HG03039 (cell line): Measurements from ENCODE around the gene LOX.
"Not testable (repeated sequence)": the region's sequence is repeated elsewhere in the genome, so short reads cannot be mapped to it uniquely, and the experiment has no call there.

Experiments
- ATAC-seq: cut with Tn5 transposase; IDR thresholded peaks from one replicate; pipeline ENCODE4 v1.9.1; 2021; ENCODE audit warnings: mild to moderate bottlenecking, moderate library complexity; ENCODE audit not compliant: unreplicated experiment

Gene LOX

DNA sequence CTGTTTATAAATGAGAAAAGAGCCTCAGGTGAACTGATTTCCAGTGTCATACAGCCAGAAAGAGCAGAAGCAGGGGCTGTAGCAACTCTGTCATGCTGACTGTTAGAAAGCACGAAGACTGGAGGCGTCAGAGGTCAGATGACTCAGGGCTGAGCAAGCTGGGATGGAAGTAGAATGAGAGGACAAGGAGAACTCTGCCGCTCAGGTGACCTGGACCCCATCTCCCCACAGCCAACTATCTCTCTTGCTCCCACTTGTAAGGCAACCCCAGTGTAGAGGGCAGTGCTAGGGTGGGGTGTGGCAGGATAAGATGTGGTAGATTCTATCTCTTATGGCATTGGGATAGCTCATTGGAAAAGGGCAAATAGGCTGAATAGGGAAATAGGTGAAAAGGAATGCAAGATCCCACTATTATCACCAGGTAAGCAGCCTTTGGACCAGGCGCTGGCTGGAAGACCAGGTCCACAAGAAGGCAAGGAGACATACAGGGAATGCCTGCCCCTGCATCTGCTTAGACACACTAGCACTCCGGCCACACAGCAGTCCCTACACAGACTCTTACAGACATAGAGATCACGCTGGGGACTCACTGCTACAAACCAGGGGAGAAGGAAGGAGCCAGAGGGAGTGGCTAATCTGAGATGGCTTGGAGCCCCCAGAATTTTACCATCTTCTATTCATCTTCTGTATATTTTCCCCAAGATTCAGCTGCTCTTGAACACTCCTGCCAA, 21.2 kb upstream of the LOX start:
- no peak for ATAC-seq

DNA sequence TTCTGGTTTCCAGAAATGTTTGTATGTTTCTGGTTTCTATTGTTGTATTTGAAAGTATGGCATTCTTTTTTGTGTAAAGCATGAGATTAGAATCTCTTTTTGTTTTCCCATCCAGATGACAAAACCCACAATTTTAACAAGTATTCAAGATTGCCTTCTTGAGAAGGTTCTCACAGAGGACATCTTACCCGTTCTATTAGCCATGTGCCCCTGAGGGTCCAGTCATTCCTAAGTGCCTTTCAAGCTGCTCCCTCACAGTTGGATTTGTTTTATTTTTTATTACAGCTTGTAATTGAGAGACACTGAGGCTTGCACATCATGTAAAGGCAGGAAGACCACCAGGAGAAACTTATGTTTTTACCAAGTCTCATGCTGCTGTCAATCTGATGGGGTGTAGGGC, 19.3 kb upstream of the LOX start:
- no peak for ATAC-seq

DNA sequence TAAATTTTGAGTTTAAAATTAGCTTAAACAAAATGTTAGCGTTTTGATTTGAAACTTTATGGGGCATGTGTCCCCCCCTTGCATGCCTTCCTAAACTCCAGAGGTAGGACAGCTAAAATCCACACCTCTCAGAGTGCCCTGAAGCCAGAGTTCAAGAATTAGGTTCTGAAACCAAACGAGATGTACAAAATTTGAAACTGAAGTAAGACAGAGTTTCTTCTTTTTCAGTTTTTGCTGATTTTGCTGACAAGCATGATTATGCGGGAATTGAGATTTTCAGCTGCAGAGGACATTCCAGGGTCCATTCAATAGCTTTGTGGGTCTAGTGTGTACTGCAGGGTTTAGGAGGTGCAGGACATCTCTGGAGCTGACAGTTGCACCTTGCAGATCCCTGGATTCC, 17.1 kb upstream of the LOX start:
- no peak for ATAC-seq

DNA sequence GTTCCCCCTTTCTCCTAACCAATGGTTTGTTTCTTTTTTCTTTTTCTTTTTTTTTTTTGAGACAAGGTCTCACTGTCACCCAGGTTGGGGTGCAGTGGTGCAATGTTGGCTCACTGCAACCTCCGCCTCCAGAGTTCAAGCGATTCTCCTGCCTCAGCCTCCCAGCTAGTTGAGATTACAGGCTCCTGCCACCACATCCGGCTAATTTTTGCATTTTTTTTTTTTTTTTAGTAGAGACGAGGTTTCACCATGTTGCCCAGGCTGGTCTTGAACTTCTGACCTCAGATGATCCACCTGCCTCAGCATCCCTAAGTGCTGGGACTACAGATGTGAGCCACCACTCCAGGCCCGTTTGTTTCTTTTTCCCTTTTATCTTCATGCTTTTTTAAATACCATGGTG, 16.2 kb upstream of the LOX start:
- ATAC-seq: not testable (repeated sequence)

DNA sequence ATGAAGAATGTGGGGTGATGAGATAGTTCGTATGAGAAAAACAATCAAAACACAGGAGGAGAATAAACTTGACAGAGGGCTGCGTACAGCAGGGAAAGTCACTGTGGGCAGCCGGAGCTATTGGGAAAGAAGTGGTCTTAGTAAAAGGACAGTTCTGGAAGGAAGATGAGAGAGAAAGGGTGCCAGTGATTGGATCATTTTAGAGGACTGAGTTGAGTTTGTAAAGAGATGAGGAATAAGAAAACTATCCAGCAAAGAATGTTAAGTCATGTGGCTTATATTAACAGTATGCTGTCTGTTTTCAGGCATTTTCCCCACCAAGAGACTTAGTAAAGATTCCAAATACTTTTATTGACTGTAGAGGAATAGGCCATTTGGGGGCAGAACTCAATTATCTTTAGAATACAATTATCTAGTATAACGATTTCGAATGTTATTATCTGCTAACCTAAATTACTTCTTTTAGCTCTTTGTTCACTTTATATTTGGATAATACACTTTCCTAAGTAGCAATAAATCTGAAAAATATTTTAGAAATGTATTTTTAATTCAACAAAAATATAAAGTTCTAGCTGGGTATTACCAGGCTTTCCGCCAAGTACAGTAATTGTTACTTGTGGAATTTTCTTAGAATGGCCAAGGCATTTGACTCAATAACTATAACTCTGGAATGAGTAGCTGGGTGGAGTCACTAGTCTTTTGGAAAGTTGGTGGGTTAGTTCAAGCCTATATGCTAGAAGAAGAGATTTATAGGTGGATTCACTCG, 15.5 kb upstream of the LOX start:
- no peak for ATAC-seq

DNA sequence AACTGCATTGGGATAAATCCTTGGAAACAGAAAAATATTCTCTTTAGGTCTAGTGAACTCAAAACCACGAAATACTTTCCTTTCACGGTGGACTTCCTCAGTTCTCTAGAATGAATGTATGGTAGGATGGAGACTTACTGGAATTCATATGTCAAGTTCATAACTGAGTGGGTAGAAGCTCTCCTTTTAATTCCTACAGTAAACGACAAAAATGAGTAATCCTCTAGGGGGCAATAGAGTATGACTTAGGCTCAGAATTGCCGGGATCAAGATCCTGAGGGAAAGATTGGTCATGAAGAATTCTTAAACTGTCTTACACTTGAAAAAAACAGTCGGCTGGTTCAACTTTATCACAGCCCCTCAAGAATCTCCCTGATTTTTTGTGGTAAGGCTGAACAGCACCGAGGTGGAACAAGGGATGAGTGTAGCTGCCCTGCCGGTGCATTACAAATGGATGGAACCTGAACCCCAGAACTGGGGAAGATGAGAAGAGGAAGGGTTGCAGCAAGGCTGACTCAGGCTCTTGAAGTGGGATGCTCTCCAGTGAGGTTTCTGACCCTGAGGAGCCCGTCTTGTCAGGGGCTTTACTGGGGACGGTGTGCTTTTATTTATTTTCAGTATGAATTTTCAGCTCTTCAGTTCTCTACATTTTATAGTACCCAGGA, 14.0 kb upstream of the LOX start:
- no peak for ATAC-seq

DNA sequence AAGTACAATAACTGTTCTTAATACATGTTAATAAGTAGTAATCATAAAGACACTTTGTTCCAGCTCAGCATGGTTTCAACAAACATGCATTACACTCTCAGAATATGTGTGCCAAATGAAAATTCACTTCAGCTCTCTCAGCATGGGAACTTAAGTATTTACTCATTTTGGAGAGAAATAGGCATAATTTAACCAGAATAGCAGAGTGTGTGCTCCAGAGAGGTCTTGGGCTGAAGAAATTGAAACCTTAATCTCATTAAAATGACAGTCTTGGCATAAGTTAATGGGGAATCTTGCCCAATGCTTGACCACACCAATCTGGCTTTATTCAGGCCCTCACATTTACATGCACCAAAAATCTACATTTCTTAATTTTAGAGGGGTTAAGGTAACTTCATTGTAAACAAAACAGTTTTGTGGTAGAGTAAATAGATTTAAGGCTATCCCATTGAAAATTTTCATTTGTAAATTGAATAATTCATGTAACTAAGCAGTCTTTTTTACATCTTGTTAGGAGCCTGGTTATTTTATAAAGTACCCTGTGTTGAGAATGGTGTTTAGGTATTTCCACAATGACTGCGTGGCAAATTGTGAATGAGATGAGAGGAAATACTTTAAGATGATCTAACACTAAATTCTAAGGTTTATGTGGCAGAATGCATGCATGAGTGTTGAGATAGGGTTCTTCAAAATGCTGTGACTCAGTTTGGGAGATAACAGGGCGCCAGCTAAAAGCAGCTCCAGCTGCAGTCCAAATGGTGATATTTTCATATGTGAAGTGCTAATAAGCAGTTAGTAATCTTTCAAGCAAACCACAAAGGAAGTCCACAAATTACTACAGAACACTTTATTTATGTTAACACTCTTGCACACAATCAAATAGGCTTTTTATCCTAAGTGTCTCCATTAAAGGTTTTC, 11.3 kb upstream of the LOX start:
- no peak for ATAC-seq

DNA sequence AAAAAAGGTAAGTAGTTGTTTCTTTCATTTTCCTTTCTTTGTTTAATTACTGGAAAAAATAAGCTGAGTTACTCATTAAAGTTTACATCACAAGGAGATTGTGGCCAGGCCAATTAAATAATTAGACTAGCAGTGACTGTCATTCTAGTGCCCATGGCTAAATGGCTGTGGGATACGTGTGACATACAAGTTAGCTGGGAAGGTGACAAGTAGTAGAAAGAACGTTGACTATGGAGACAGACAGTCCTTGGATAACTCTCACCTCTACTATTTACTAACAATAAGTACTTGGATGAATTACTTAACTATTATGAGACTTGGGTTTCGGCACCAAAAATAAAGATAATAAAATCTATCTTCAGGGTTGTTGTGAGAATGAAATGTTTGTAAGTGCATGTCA, 7.0 kb upstream of the LOX start:
- no peak for ATAC-seq

DNA sequence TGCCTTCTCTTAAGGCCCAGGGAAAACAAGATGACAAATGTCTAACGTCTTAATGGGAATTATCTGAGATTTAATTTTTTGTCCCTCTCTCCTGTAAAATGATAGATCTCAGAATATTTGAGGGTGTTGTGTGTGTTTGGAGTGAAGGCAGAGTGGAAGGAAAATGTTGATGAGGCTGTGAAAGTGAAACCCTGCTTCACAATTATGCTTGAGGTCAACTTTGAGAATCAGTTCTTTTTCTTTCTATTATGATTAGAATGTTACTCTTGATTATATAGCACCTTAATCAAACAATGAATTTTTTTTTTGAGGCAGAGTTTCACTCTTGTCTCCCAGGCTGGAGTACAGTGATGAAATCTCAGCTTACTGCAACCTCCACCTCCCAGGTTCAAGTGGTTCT, 5.5 kb upstream of the LOX start:
- ATAC-seq: no peak

DNA sequence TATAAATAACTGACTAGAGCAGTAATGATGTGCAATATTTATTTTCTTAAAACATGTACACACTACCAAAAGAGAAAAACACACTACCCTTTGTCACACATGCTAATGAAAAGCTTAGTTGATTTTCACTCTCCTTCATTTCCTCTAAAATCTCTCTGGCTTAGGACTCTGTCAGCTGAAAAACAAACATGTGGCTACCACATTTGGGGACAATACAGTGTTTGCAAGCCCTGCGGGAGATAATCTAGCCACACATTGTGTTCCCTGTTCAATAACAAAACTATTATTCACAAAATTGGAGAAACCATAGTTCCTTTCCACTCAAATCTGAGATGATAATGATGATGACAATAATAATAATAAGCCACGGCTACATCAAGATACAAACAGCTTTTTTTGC, 3.5 kb upstream of the LOX start:
- ATAC-seq: no peak

DNA sequence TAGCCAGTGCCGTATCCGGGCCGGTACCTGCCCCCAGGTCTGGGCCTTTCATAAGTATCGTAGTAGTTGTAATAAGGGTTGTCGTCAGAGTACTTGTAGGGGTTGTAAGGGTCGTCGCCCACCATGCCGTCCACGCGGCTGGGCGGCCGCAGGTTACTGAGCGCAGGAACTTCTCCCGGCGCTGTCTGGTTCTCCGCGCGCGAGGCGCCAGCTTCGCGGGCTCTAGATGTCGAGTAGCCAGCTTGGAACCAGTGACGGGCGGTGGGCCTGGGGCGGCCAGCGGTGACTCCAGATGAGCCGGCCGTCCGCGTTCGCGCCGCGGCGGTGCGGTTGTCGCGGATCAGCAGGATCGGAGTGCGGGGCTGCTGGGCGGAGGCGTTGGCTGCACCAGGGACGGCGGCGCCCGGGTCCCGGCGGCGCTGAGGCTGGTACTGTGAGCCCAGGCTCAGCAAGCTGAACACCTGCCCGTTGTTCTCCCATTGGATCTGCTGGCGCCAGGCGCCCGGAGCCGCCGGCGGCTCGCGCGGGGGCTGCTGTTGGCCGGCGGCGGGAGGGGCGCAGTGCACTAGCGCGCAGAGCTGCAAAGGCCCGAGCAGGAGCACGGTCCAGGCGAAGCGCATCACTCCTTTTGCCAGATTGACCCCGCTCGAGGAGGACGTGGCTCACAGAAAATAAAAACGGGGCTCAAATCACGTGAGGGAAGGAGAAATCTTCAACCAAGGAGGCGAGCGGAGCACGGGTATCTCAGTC, 518 bp downstream of the LOX start:
- no peak for ATAC-seq

DNA sequence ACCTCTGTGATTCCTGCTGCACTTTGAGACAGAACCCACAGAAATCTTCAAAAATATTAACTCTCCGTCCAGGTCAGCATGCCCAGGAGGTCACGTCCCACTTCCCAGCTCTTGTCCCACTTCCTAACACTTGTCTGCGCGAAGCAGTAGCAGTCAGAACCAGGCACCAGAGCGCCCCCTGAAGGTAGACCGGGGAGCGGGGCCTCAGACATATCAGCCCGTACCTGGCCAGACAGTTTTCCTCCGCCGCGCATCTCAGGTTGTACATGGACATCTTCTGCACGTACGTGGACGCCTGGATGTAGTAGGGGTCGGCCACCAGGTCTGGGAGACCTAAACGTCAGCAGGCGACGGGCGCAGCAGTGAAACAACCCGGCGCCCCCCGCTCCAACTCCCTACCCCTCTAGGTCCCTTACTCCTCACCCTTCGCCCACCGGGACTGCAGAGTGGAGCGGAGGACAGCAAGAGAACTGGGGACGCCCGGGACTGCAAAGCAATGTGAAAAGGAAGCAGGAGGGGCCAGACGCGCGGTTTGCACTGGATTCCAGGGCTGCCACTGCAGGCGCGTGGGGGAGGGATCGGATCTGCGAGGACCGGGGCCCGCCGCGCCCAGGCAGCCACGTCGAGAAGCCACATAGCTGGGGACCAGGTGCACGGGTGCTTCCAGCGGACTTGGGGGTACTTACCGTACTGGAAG, 1.2 kb downstream of the LOX start:
- no peak for ATAC-seq

DNA sequence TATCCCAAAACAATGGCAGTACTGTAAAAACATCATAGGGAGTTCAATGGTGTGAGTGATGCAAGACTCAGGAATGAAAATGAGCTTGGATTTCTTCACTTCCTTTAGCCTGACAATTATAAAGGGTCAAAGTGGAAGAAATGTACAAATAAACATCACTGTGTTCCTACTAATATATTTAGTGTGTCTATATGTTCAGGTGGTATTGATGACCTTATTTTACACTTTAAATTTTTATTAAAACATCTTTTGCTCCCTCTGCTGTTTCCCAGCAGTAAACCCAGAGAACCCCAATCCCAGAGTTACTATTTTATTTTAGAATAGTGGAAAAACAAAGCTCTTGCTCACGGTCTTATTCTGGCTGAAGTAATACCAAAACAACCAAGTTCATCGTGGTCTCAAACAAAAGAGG, 2.0 kb downstream of the LOX start:
- ATAC-seq: no peak

DNA sequence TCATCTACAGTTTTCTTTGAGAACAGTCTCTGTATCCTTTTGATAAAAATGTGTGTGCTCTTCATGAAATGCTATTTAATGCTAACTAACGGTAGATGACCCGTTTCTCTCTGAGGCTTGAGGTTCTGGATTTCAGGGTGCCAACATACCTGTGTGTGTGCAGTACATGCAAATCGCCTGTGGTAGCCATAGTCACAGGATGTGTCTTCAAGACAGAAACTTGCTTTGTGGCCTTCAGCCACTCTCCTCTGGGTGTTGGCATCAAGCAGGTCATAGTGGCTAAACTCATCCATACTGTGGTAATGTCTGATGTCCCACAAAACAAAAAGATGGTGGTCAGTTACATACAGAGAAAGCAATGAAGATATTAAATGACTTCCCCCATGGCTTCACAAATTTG, 4.2 kb downstream of the LOX start:
- no peak for ATAC-seq

DNA sequence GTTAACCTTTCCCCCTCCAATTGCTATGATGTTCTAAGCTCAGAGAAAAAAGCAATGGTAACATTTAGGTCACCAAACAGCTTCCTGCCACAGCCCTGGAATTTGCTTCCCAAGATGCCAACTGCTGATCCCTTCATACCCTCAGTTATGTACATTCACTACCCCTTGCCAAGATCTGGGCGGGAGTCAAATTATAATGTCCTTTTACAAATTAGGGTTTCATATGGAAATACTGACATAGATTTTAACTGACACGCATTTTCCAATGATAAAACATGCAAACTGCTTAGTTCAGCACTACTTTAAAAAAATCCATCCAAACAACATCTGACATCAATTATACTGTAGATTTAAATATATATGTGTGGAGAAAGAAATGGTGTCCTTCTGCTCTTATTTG, 5.0 kb downstream of the LOX start:
- ATAC-seq: no peak

DNA sequence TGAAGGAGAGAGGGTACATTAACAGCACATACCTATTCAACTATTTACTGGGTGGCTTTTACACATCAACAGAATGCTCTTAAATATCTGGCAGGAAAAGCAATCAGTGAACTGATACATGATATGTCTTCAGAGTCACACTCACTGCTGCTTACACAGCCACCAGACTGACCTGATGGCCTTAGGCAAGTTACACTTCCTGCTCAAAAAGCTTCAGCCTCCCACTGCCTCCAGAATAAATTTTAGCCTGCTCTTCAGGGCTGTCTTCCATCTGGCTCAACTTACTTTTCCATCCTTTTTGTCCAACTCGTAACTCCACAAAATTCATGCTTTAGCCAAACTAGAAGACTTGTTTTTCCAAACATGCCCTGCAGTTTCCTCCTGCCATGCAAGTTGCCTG, 10.7 kb downstream of the LOX start:
- no peak for ATAC-seq

DNA sequence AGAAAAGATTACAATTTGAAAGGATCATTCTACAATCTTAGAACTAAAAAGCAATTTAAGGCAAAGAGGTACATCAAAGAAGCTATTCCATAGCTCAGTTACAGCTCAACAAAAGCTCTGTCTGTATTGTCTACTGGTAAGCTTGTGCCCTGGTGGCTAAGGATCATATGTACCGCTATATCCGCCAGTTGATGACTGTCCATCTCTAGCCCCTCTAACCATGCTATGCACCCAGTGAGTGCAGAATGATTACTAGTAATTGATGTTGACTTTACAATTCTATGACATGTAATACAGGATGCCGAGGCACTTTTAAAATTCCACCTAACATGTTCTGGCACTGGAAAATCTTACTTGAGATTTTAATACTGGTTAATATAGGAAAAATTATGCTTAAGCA, 13.1 kb downstream of the LOX start:
- ATAC-seq: no peak

DNA sequence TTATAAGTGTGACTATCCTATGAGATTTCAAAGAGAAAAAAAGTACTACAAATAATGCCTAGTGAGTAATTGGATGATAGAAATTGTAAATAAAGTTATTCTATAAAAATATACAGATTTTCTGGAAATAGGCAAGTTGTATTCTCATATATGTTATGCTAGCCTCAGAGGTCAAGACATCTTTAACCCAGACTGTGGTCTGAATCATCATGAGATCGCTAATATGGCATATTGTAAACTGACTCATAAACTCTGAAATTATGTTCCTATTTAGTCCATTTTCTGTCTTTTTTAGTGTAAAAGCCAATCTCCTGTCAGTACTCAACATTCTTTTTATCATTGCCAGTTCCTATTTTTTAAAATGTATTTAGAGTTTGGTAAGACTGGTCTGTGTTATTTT, 14.2 kb downstream of the LOX start:
- ATAC-seq: no peak

DNA sequence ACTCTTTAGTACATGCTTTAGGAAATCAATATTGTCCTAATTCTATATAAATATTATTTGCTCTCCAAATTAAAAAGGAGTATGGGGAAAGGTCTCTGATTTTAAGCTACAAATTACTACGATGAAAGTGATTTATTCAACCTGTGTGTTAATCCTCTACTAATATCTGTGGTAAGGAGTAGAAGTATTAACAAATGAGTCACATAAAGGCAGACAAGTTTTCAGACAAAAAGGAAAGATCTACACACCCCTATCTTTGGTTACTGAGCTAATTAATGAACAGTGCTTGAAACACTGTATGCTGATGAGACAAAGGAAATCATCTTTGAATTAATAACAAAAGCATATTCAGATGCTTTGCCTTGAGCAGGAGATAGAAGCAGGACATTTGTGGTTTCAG, 15.9 kb downstream of the LOX start:
- no peak for ATAC-seq

DNA sequence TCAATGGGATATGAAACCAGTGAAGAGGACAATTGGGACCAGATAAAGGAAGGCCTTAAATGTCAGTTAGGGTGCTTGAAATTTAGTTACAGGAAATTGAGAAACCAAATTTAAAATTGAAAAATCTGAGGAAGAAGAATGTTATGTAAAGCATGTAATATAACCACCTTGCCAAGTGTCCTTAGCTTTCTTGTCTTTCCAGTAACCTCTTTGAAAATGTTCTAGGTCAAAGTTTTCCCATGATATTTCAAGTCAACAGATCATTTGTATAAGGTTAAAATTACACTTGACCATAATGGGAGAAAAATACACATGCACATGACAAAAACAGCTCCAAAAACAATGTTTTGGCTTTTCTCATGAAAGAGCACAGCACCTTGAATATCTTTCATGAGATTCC, 21.1 kb downstream of the LOX start:
- ATAC-seq: no peak
